Memory B cell (primary cell): Measurements from ENCODE around the gene PABPC1L.
A peak's percentile ranks its signal among the peaks of the same experiment; 100 is the strongest.

Experiments
- ATAC-seq: fragments of 150-1000 bp; cut with Tn5 transposase; 2 replicates; pipeline ENCODE4 v1.10.0; 2021; ENCODE audit warnings: low read depth, mild to moderate bottlenecking, moderate library complexity
- DNase-seq, 2 donors: peaks; one replicate each; pipeline ENCODE4 v3.0.0; 2022; ENCODE audit warnings: low spot score in 2 of 2
- H3K27ac Mint-ChIP-seq: one replicate; pipeline ENCODE4 v1.8.0; 2022; ENCODE audit warnings: mild to moderate bottlenecking, moderate library complexity, mixed read lengths
- H3K27me3 Mint-ChIP-seq: one replicate; pipeline ENCODE4 v1.8.0; 2022; ENCODE audit warnings: mixed read lengths
- H3K36me3 Mint-ChIP-seq: one replicate; pipeline ENCODE4 v1.8.0; 2022; ENCODE audit warnings: mild to moderate bottlenecking, mixed read lengths
- H3K4me1 Mint-ChIP-seq: one replicate; pipeline ENCODE4 v1.8.0; 2022; ENCODE audit warnings: mixed read lengths
- H3K4me3 Mint-ChIP-seq: one replicate; pipeline ENCODE4 v1.8.0; 2022; ENCODE audit warnings: mild to moderate bottlenecking, moderate library complexity, mixed read lengths
- H3K9me3 Mint-ChIP-seq: one replicate; pipeline ENCODE4 v1.8.0; 2022; ENCODE audit warnings: mixed read lengths

Gene PABPC1L

DNA sequence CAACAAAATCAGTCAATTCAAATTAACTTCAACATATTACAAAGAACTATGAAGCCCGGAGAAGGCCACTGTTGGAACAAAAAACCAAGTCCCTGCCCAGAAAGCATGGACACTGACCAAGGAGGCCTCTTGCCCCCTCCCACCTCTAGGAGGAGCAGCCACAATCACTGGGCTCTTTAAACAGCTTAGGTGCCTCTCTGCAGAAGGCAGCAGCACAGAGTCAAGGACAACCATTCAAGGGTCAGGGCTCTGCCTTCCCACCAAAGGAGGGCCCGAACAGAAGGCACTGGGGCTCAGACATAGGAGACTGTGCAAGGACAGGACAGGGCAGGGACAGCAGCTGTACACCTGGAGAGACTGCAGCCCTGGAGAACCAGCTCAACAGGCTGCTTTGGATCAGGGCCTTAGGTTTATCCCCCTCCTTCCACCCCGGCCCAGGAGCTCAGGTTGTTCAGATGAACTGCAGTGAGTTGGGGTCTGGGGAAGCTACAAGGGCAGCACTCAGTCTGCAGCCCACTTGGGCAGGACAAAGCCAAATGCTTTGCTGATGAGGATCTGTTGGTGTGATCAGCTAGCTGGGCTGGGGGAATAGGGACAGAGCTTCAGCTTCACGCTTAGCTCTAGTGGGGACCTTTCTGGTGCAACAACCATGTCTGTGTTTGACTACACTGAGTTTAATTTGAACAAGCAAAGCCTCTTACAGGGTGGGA, 32.6 kb downstream of the PABPC1L start:
- peak overlapping the region; percentile 52 for H3K27ac Mint-ChIP-seq
- H3K4me3 Mint-ChIP-seq = no peak overlapping the region
- no peaks in the 10 kb centered on the region for H3K9me3 Mint-ChIP-seq
- ATAC-seq (no peak), DNase-seq (no peak)
- peaks cover 36% of the 10 kb centered on the region for H3K36me3 Mint-ChIP-seq
- peaks cover 9% of the 10 kb centered on the region for H3K4me1 Mint-ChIP-seq
- no peaks in the 10 kb centered on the region for H3K27me3 Mint-ChIP-seq

DNA sequence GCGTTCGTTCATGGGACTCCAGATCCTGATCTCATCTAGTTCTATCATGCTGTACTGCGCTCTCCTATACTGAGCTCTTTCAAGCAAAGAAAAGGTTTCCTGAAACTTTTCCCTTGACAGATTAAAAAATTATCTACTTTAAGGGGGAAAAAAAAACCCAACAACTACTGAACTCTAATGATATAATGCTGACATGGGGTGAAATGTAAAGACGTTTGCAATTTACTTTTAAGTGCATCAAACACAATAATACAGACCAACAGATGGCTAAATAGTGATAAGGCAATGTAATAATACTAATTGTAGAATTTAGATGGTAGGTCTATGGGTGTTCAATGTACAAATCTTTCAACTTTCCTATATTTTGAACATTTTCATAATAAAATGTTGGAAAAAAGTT, 34.0 kb downstream of the PABPC1L start:
- no peak for DNase-seq
- no peaks in the 10 kb centered on the region for H3K9me3 Mint-ChIP-seq
- H3K4me1 Mint-ChIP-seq = peaks cover 5% of the 10 kb centered on the region
- H3K27ac Mint-ChIP-seq = no peak overlapping the region
- no peak overlapping the region for H3K4me3 Mint-ChIP-seq
- no peak for ATAC-seq
- no peaks in the 10 kb centered on the region for H3K27me3 Mint-ChIP-seq
- peaks cover 36% of the 10 kb centered on the region for H3K36me3 Mint-ChIP-seq

DNA sequence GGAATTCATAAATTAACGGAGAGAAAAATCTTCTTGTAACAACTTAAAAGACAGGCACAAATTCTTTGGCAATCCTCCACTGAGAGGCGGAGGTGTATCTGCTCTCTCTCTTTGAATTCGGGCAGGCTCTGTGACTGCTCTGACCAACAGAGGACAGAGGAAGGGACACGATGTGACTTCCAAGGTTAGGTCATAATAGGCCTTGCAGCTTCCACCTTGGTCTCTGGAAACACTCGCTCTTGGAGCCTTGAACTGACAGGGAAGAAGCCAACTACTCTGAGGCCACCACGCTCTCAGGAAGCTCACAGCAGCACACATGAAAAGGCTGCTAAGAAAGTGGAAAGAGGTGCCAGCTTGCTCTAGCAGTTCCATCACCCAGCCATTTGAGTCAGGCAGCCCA, 35.4 kb downstream of the PABPC1L start:
- H3K27ac Mint-ChIP-seq = peak overlapping the region; percentile 42
- H3K27me3 Mint-ChIP-seq = no peaks in the 10 kb centered on the region
- no peak for DNase-seq
- H3K36me3 Mint-ChIP-seq = peaks cover 38% of the 10 kb centered on the region
- H3K4me1 Mint-ChIP-seq = peaks cover 5% of the 10 kb centered on the region
- H3K9me3 Mint-ChIP-seq = no peaks in the 10 kb centered on the region
- no peak for ATAC-seq
- no peak overlapping the region for H3K4me3 Mint-ChIP-seq

DNA sequence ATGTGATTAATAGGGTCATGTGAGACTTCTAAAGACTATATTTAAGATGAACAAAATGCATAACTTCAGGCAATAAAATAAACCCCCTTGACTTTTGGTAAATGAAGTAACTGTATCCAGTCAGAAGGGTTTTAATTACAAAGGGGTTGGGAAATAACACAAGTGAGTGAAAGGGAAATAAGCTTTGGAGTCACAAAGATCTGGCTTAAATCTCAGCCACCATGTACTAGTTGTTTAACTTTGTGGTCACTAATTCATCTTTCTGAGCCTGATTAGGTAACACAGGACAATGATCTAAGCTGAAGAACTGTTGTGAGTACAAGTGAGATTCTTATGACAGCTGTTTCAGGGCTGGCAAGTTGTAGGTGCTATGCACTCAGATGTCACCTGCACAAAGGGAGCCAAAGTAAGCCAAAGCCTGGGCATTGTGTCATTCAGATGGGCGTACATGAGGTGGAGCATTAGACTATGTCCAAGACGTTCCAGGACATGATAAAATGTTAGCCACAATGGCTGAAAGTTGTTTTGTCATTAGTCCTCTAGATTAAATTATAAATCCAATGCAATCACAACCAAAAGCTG, 36.5 kb downstream of the PABPC1L start:
- no peak for DNase-seq
- H3K27me3 Mint-ChIP-seq = no peaks in the 10 kb centered on the region
- peak overlapping the region; percentile 28 for H3K27ac Mint-ChIP-seq
- H3K4me3 Mint-ChIP-seq = no peak overlapping the region
- H3K36me3 Mint-ChIP-seq = peaks cover 42% of the 10 kb centered on the region
- peaks cover 5% of the 10 kb centered on the region for H3K4me1 Mint-ChIP-seq
- H3K9me3 Mint-ChIP-seq = no peaks in the 10 kb centered on the region
- no peak for ATAC-seq

DNA sequence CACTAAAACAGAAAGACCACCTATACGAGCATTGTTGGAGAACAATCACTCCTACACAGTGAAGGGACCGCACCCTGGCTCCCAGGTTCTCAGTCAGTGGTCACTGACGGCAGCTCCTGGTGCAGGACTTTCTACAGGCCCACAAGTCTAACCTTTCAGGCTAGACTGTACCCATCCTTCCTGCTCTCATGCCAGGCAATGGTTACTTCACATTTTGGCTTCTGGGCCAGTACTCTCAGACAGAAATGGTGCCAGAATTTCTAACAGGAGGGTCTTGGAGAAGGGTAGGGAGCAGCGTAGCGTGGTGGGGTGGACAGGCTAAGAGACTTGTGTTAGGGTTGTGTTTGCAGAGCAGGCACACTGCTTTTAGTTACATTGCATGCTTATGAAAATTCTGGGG, 38.2 kb downstream of the PABPC1L start:
- no peak for ATAC-seq
- Mint-ChIP-seq H3K4me1 (peaks cover 14% of the 10 kb centered on the region), H3K27me3 (no peaks in the 10 kb centered on the region), H3K9me3 (no peaks in the 10 kb centered on the region), H3K27ac (no peak overlapping the region), H3K36me3 (peaks cover 36% of the 10 kb centered on the region), H3K4me3 (no peak overlapping the region)
- no peak for DNase-seq

DNA sequence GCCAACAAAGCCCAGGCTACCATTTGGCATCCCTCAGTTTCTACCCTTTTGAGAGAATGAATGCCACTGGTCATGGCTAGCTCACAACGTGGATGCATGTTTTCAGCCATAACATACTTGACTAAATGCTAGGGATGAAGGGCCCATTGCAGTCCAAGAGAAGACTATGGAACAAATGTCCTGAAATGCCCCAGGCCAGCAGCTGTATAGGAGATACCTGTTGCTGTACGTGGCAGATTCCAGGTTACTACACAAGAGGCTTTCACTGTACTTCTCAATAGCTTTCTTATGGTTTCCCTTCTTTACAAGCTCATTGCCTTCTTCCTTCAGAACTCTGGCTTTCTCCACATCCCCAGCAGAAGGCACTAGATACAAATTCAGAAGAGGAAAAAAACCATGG, 38.7 kb downstream of the PABPC1L start:
- Mint-ChIP-seq H3K9me3 (no peaks in the 10 kb centered on the region), H3K36me3 (peaks cover 39% of the 10 kb centered on the region), H3K27ac (no peak overlapping the region), H3K27me3 (no peaks in the 10 kb centered on the region), H3K4me1 (peaks cover 18% of the 10 kb centered on the region), H3K4me3 (no peak overlapping the region)
- DNase-seq (no peak), ATAC-seq (no peak)

DNA sequence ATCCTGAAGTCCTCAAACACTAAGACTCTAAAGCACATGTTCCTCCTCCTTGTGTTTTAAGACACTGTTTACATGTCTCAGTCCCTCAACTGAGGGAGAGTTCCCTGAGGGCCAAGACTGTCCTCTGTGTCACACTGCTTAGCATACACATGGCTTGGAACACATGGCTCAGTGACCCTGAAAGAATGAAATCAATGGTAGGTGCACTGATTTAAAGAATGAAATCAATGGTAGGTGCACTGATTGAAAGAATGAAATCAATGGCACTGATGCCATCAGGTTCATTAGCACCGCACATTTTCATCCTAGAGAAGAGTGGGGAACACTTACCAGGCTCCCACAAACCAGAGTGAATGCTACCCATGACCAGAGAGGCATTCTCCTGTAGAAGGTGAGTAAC, 40.5 kb downstream of the PABPC1L start:
- Mint-ChIP-seq H3K27ac (peak overlapping the region; percentile 1), H3K36me3 (peaks cover 41% of the 10 kb centered on the region), H3K4me3 (no peak overlapping the region), H3K4me1 (peaks cover 26% of the 10 kb centered on the region), H3K27me3 (no peaks in the 10 kb centered on the region), H3K9me3 (no peaks in the 10 kb centered on the region)
- ATAC-seq (no peak), DNase-seq (no peak)

DNA sequence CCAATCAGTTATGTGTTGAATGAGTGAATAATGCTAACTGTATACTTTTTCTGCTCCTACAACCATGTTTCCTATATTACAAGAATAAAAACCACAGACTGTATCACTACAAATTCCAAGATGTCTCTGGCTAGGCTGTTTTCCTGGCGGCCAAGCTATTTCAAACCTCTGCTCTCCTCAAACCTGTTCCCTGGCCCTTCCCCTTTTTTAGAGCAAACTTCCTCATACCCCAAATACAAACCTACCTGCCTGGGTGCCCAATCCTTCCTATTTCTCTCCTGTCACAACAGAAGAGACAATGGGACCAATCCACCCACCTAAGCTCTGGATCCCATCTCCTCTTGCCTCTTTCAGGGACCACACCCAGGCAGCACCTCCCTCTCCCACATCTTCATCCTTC, 42.9 kb downstream of the PABPC1L start:
- peaks cover 34% of the 10 kb centered on the region for H3K4me1 Mint-ChIP-seq
- no peaks in the 10 kb centered on the region for H3K27me3 Mint-ChIP-seq
- H3K4me3 Mint-ChIP-seq = no peak overlapping the region
- H3K36me3 Mint-ChIP-seq = peaks cover 41% of the 10 kb centered on the region
- no peak for DNase-seq
- no peaks in the 10 kb centered on the region for H3K9me3 Mint-ChIP-seq
- peak overlapping the region; percentile 60 for H3K27ac Mint-ChIP-seq
- no peak for ATAC-seq

DNA sequence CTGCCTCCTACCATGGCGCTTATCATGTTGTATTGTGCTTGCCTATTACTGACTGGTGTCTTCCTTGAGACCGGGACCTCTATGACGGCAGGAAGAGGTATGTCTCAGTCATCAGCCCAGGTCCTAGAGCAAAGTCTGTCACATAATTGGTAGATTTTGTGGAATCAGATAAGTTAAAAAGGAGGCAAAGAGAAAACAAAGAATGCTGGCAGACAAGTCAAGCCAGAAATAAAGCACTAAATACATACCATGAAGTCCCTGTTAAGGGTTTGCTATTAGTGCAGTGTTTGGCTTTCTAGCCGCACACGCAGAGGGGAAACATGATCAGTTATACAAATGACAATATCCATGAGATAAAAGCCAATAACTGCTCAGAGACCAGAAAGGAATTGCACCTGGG, 44.4 kb downstream of the PABPC1L start:
- H3K4me1 Mint-ChIP-seq = peaks cover 48% of the 10 kb centered on the region
- H3K36me3 Mint-ChIP-seq = peaks cover 43% of the 10 kb centered on the region
- H3K27ac Mint-ChIP-seq = peak overlapping the region; percentile 60
- no peak for ATAC-seq
- DNase-seq = no peak
- no peaks in the 10 kb centered on the region for H3K27me3 Mint-ChIP-seq
- H3K4me3 Mint-ChIP-seq = no peak overlapping the region
- H3K9me3 Mint-ChIP-seq = no peaks in the 10 kb centered on the region

DNA sequence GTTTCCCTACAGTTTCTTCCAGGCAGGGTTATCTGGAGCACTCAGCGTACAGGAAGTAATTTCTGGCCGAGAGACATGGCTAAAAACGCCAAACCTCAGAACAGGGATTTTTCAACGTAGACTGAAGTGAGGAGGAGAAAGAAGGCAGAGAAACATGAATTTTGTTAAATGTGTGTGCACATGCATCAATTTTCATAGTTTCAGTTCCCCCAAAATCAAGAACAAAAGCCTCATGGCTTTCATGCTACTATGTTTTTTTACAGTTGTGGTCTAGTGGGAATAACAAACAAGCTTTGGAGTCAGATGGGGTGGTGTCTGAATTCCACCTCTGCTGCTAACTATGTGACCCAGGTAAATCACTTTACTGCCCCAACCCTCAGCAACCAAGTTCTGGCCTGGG, 45.4 kb downstream of the PABPC1L start:
- peaks cover 40% of the 10 kb centered on the region for H3K36me3 Mint-ChIP-seq
- no peaks in the 10 kb centered on the region for H3K27me3 Mint-ChIP-seq
- no peaks in the 10 kb centered on the region for H3K9me3 Mint-ChIP-seq
- peaks cover 51% of the 10 kb centered on the region for H3K4me1 Mint-ChIP-seq
- ATAC-seq = peak; percentile 14
- H3K4me3 Mint-ChIP-seq = peak overlapping the region; percentile 58
- H3K27ac Mint-ChIP-seq = peak overlapping the region; percentile 21
- DNase-seq = no peak

DNA sequence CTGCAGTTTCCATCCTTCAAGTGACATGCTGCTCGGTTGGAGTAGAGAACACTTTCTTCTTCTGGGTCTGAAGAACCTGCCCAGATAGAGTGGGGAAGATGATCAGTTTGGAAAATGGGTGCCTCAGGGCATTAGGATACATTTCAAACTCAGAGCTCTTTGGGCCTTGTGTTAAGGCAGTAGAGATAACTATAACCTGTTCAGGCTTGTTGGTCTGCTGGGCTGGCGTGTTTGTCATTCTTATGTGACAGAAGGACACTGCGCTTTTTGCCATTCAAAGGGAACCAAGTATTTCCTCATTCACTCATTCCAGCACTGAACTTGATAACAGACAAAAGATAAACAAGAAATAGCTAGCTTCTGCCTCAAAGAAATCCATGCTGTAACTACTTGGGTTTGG, 46.5 kb downstream of the PABPC1L start:
- Mint-ChIP-seq H3K36me3 (peaks cover 32% of the 10 kb centered on the region), H3K9me3 (no peaks in the 10 kb centered on the region), H3K4me3 (no peak overlapping the region), H3K27me3 (no peaks in the 10 kb centered on the region), H3K27ac (no peak overlapping the region), H3K4me1 (peaks cover 54% of the 10 kb centered on the region)
- DNase-seq = no peak
- no peak for ATAC-seq

DNA sequence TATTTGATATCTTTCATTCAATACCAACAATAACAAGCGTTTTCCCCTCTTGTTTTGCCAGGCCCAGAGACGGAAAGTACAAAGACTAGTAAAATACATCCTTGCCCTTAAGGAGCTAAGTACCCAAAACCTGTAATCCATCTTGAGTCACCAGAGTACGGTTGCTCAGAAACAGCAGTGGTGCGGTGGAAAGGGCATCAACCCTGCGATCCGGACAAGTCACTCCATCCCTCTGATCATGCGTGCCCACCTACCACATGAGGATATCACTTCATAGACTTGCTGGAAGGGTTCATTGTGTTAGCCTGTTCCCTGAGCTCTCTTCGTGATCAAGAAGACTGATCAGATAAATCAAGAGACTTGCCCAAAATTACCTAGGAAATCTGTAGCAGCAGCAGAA, 48.4 kb downstream of the PABPC1L start:
- Mint-ChIP-seq H3K9me3 (no peaks in the 10 kb centered on the region), H3K27me3 (no peaks in the 10 kb centered on the region), H3K27ac (no peak overlapping the region), H3K4me3 (peak overlapping the region; percentile 96), H3K4me1 (peaks cover 44% of the 10 kb centered on the region), H3K36me3 (peaks cover 24% of the 10 kb centered on the region)
- no peak for DNase-seq
- ATAC-seq = no peak

DNA sequence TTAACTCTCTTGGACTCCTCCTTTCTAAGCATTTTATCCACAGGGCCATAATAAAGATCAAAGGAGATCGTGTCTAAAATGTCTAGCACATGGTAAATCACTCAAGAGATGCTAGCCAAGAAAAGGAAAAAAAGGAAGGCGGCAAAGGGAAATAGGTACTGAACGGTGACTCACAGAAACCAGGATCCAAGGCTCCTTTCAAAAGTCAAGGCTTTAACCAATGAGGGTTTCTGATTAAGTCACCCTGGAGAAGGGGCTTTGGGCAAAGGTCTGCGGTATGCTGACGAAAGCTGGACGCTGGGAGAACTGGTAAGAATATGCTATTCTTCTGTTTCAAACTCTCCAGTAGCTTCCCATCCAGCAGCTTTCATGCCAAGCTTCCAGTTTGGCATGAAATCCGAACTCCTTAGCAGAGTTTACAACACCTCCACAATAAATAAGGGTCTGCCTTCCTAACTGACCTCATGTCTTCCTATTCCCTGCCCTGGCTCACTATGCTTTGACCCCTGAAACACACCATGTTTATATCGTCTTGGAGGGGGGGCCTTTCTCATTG, 49.3 kb downstream of the PABPC1L start:
- peak overlapping the region; percentile 73 for H3K27ac Mint-ChIP-seq
- peaks cover 44% of the 10 kb centered on the region for H3K4me1 Mint-ChIP-seq
- no peak for DNase-seq
- H3K36me3 Mint-ChIP-seq = peaks cover 16% of the 10 kb centered on the region
- H3K4me3 Mint-ChIP-seq = peak overlapping the region; percentile 96
- H3K9me3 Mint-ChIP-seq = no peaks in the 10 kb centered on the region
- no peak for ATAC-seq
- no peaks in the 10 kb centered on the region for H3K27me3 Mint-ChIP-seq

DNA sequence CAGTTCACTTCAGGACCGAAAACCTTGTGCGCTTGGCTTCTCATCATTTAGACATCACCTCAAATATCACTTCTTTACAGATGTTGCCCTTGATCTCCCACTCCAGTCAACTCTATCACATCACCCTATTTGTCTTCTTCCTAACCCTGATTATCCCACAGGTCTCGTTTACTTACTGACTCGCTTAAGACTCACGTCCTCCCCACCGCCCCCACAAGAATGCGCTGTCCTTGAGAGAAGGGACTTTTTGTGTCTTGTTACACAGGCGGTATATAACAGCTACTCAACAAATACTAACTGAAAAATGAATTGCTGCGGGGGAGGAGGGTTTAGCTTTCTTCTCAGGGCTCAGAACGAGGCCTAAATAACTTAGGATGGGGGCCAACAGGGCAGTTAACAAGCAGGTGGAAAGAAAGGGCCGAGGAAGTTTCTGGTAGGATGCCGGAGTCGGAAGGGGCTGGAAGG, 49.8 kb downstream of the PABPC1L start:
- H3K36me3 Mint-ChIP-seq = peaks cover 14% of the 10 kb centered on the region
- H3K9me3 Mint-ChIP-seq = no peaks in the 10 kb centered on the region
- DNase-seq (no peak), ATAC-seq (peak; percentile 64)
- peaks cover 44% of the 10 kb centered on the region for H3K4me1 Mint-ChIP-seq
- H3K27ac Mint-ChIP-seq = peak overlapping the region; percentile 73
- no peaks in the 10 kb centered on the region for H3K27me3 Mint-ChIP-seq
- H3K4me3 Mint-ChIP-seq = peak overlapping the region; percentile 96
